HEK293 (cell line): ENCODE results near the gene SRL.

Experiments used
- CTCF ChIA-PET: fragments of 350-600 bp; formaldehyde crosslinking; extraction: SDS; loops from one replicate; lab custom pipeline; 2021; ENCODE audit warnings: antibody characterized with exemption; lab: Yijun Ruan, JAX
- POLR2A ChIA-PET: fragments of 300-600 bp; formaldehyde crosslinking; extraction: SDS; loops from one replicate; lab custom pipeline; 2020; ENCODE audit warnings: antibody characterized with exemption, inconsistent platforms; lab: Yijun Ruan, JAX
- H3K27ac ChIP-seq: fragments of 200-500 bp; sonication (Bioruptor generic); 2 replicates; pipeline ENCODE4 v1.5.1; 2014; ENCODE audit warnings: low read depth, low read length, control low read depth, inconsistent platforms; ENCODE audit errors: extremely low read depth
- H3K36me3 ChIP-seq, 2 experiments: fragments of 200-500 bp in 1 of 2; sonication (Bioruptor generic) in 1 of 2; 1 replicate in 1 of 2; 2 replicates in 1 of 2; pipeline ENCODE4 v1.5.1; 2014 to 2017; ENCODE audit warnings: inconsistent platforms in 2 of 2, low read length in 2 of 2; ENCODE audit not compliant: control insufficient read depth in 2 of 2, insufficient read depth in 1 of 2
- H3K4me1 ChIP-seq: fragments of 200-500 bp; sonication (Bioruptor generic); 2 replicates; pipeline ENCODE4 v1.5.1; 2014; ENCODE audit warnings: mild to moderate bottlenecking, low read length, inconsistent platforms; ENCODE audit not compliant: control insufficient read depth, insufficient read depth
- H3K4me3 ChIP-seq: 2 replicates; pipeline ENCODE4 v1.5.1; 2011; ENCODE audit warnings: low read depth, mild to moderate bottlenecking, control low read depth, low read length, moderate library complexity
- H3K9me3 ChIP-seq: fragments of 200-500 bp; sonication (Bioruptor generic); 2 replicates; pipeline ENCODE4 v1.5.1; 2014; ENCODE audit warnings: low read depth, low read length, inconsistent platforms; ENCODE audit not compliant: control insufficient read depth, insufficient read depth
- HOXD13 ChIP-seq: sonication (generic); formaldehyde crosslinking; IDR thresholded peaks from 2 replicates; pipeline ENCODE4 v1.8.0; 2022; ENCODE audit warnings: missing genetic modification reagents, borderline replicate concordance
- KLF1 ChIP-seq: fragments of 450-650 bp; formaldehyde crosslinking; IDR thresholded peaks from 2 replicates; pipeline ENCODE4 v1.5.1; 2016; ENCODE audit warnings: missing biosample characterization, missing genetic modification characterization
- KLF7 ChIP-seq: fragments of 450-650 bp; formaldehyde crosslinking; IDR thresholded peaks from 2 replicates; pipeline ENCODE4 v1.5.1; 2016; ENCODE audit warnings: missing biosample characterization, missing genetic modification characterization, borderline replicate concordance
- OVOL3 ChIP-seq: fragments of 450-650 bp; formaldehyde crosslinking; IDR thresholded peaks from 2 replicates; pipeline ENCODE4 v1.5.1; 2016; ENCODE audit warnings: missing biosample characterization, missing genetic modification characterization
- PRDM1 ChIP-seq: fragments of 450-650 bp; formaldehyde crosslinking; IDR thresholded peaks from 2 replicates; pipeline ENCODE4; 2016; ENCODE audit warnings: missing biosample characterization, missing genetic modification characterization
- ZNF214 ChIP-seq: fragments of 450-650 bp; formaldehyde crosslinking; IDR thresholded peaks from 2 replicates; pipeline ENCODE4 v1.5.1; 2017; ENCODE audit warnings: missing biosample characterization, mild to moderate bottlenecking, missing genetic modification characterization, borderline replicate concordance
- ZNF266 ChIP-seq: fragments of 450-650 bp; formaldehyde crosslinking; IDR thresholded peaks from 2 replicates; pipeline ENCODE4 v1.5.1; 2016; ENCODE audit warnings: missing biosample characterization, missing genetic modification characterization, low read depth
- ZNF426 ChIP-seq: fragments of 450-650 bp; formaldehyde crosslinking; IDR thresholded peaks from 2 replicates; pipeline ENCODE4 v1.5.1; 2017; ENCODE audit warnings: missing biosample characterization, missing genetic modification characterization, mild to moderate bottlenecking, inconsistent platforms, moderate library complexity
- ZNF518A ChIP-seq: fragments of 450-650 bp; formaldehyde crosslinking; conservative IDR thresholded peaks from 2 replicates; pipeline ENCODE4 v1.5.1; 2016; ENCODE audit warnings: low read depth, missing biosample characterization, missing genetic modification characterization
- ZNF530 ChIP-seq: fragments of 450-650 bp; formaldehyde crosslinking; IDR thresholded peaks from 2 replicates; pipeline ENCODE4 v1.5.1; 2016; ENCODE audit warnings: low read depth, missing biosample characterization, missing genetic modification characterization
- ZNF555 ChIP-seq: fragments of 450-650 bp; formaldehyde crosslinking; conservative IDR thresholded peaks from 2 replicates; pipeline ENCODE4 v1.5.1; 2017; ENCODE audit warnings: missing biosample characterization, mild to moderate bottlenecking, missing genetic modification characterization, inconsistent platforms
- ZNF621 ChIP-seq: fragments of 450-650 bp; formaldehyde crosslinking; IDR thresholded peaks from 2 replicates; pipeline ENCODE4 v1.5.1; 2017; ENCODE audit warnings: missing biosample characterization, missing genetic modification characterization
- ZNF629 ChIP-seq: fragments of 450-650 bp; formaldehyde crosslinking; IDR thresholded peaks from 2 replicates; pipeline ENCODE4 v1.5.1; 2017; ENCODE audit warnings: missing biosample characterization, missing genetic modification characterization
- ZNF660 ChIP-seq: fragments of 450-650 bp; IDR thresholded peaks from 2 replicates; pipeline ENCODE4 v1.5.1; 2018; ENCODE audit warnings: missing biosample characterization, mild to moderate bottlenecking, missing genetic modification characterization
- ZNF670 ChIP-seq: fragments of 450-650 bp; formaldehyde crosslinking; IDR thresholded peaks from 2 replicates; pipeline ENCODE4 v1.5.1; 2016; ENCODE audit warnings: missing biosample characterization, missing genetic modification characterization, low read depth

The SRL gene

GRCh38 chr16:4142268-4142667 is 99.6 kb downstream of the SRL start:
- Histone ChIP-seq H3K4me3 (no peak overlapping the region), H3K4me1 (no peaks in the 10 kb centered on the region), H3K36me3 (no peaks in the 10 kb centered on the region), H3K27ac (no peak overlapping the region), H3K9me3 (no peaks in the 10 kb centered on the region)
- CTCF ChIA-PET = no interaction called here
- TF ChIP-seq KLF1 (tag by site-specific recombination) (peak; percentile 60), ZNF555 (no peak)
- POLR2A ChIA-PET = no interaction called here

- Histone ChIP-seq H3K36me3 (no peaks in the 10 kb centered on the region), H3K9me3 (no peaks in the 10 kb centered on the region), H3K4me1 (no peaks in the 10 kb centered on the region), H3K27ac (no peak overlapping the region), H3K4me3 (no peak overlapping the region)
- ChIA-PET POLR2A (no interaction called here), CTCF (no interaction called here)
- no peak for TF ChIP-seq ZNF426 (tag by site-specific recombination)
- peak; percentile 96 for TF ChIP-seq ZNF214 (tag by site-specific recombination)
- TF ChIP-seq KLF7 (tag by site-specific recombination) = no peak
- TF ChIP-seq, all 188 proteins: peak for 1
These were observed 100.3 kb downstream of the SRL start for GRCh38 chr16:4141604-4142003.

GRCh38 chr16:4140652-4141051 is 101.2 kb downstream of the SRL start:
- TF ChIP-seq ZNF660 (tag by site-specific recombination) = 0 out of 2 replicates have a peak, but pooled peaks have one; percentile 19
- TF ChIP-seq ZNF629 (tag by site-specific recombination) = no peak
- TF ChIP-seq ZNF214 (tag by site-specific recombination) = no peak
- TF ChIP-seq ZNF670 = no peak
- TF ChIP-seq HOXD13 (CRISPR knock-in tag) = no peak
- TF ChIP-seq ZNF530 (tag by site-specific recombination) = no peak
- TF ChIP-seq ZNF518A (tag by site-specific recombination) = no peak; the same call in 1 of the 2 replicates
- no peak for TF ChIP-seq OVOL3 (tag by site-specific recombination)
- TF ChIP-seq PRDM1 (tag by site-specific recombination) = 0 out of 2 replicates have a peak, but pooled peaks have one; percentile 8
- TF ChIP-seq ZNF266 (tag by site-specific recombination) = 0 out of 2 replicates have a peak, but pooled peaks have one; percentile 3
- TF ChIP-seq ZNF621 (tag by site-specific recombination) = no peak
- Histone ChIP-seq H3K9me3 (no peaks in the 10 kb centered on the region), H3K27ac (peak overlapping the region; percentile 29; the same call in 1 of the 2 replicates), H3K36me3 (no peaks in the 10 kb centered on the region), H3K4me3 (no peak overlapping the region), H3K4me1 (no peaks in the 10 kb centered on the region)
- ChIA-PET CTCF (interaction anchor here (0.6 kb wide), 1 partner anchor 117 kb away, joined by 3 read pairs; no protein-coding TSS in a partner anchor), POLR2A (no interaction called here)
